Stimulated activated memory B cell treated with anti-CD40 and anti-IgM and Interleukin-4, amounts not matched to agents 10 μg/mL and 1 μg/mL and 100 μg/mL, for 72 hours (primary cell): ENCODE results near the gene SMARCD3.

Source experiments
- ATAC-seq: fragments of 150-1000 bp; cut with Tn5 transposase; 2 replicates; pipeline ENCODE4 v1.10.0; 2021
- H3K27ac Mint-ChIP-seq: one replicate; pipeline ENCODE4 v1.8.0; 2022; ENCODE audit warnings: mild to moderate bottlenecking, mixed read lengths
- H3K27me3 Mint-ChIP-seq: one replicate; pipeline ENCODE4 v1.8.0; 2022; ENCODE audit warnings: mixed read lengths
- H3K36me3 Mint-ChIP-seq: one replicate; pipeline ENCODE4 v1.8.0; 2022; ENCODE audit warnings: mixed read lengths
- H3K4me1 Mint-ChIP-seq: one replicate; pipeline ENCODE4 v1.8.0; 2022; ENCODE audit warnings: mixed read lengths
- H3K4me3 Mint-ChIP-seq: one replicate; pipeline ENCODE4 v1.8.0; 2022; ENCODE audit warnings: mild to moderate bottlenecking, moderate library complexity, mixed read lengths
- H3K9me3 Mint-ChIP-seq: one replicate; pipeline ENCODE4 v1.8.0; 2022; ENCODE audit warnings: mixed read lengths

Gene SMARCD3

GRCh38 chr7:151248346-151249033 is at the start of gene SMARCD3:
TSS of gene SMARCD3 (minus strand) at chr7:151248694. CDS start at chr7:151248562, 132 bp downstream.
- Mint-ChIP-seq H3K9me3 (no peaks in the 10 kb centered on the region), H3K27me3 (peaks cover 78% of the 10 kb centered on the region), H3K4me3 (peak within 1 kb of the TSS; percentile 70), H3K27ac (peak within 1 kb of the TSS; percentile 28), H3K36me3 (no peaks in the 10 kb centered on the region), H3K4me1 (peaks cover 58% of the 10 kb centered on the region)
- peak; percentile 44 for ATAC-seq

- no peak for ATAC-seq
- H3K4me3 Mint-ChIP-seq: no peak overlapping the region
- peaks cover 6% of the 10 kb centered on the region for H3K9me3 Mint-ChIP-seq
- H3K36me3 Mint-ChIP-seq: no peaks in the 10 kb centered on the region
- no peak overlapping the region for H3K27ac Mint-ChIP-seq
- H3K4me1 Mint-ChIP-seq: no peaks in the 10 kb centered on the region
- H3K27me3 Mint-ChIP-seq: peaks cover 30% of the 10 kb centered on the region
Measured at GRCh38 chr7:151296202-151296992, 47.9 kb upstream of the SMARCD3 start.

- Mint-ChIP-seq H3K27ac (no peak overlapping the region), H3K36me3 (no peaks in the 10 kb centered on the region), H3K9me3 (peaks cover 6% of the 10 kb centered on the region), H3K27me3 (peaks cover 26% of the 10 kb centered on the region), H3K4me1 (no peaks in the 10 kb centered on the region), H3K4me3 (no peak overlapping the region)
- ATAC-seq: no peak
Measured at GRCh38 chr7:151292850-151293249, 44.4 kb upstream of the SMARCD3 start.

GRCh38 chr7:151291206-151291605 is 42.7 kb upstream of the SMARCD3 start:
- peaks cover 3% of the 10 kb centered on the region for H3K9me3 Mint-ChIP-seq
- H3K4me3 Mint-ChIP-seq: no peak overlapping the region
- no peaks in the 10 kb centered on the region for H3K36me3 Mint-ChIP-seq
- peaks cover 22% of the 10 kb centered on the region for H3K27me3 Mint-ChIP-seq
- H3K27ac Mint-ChIP-seq: no peak overlapping the region
- no peak for ATAC-seq
- H3K4me1 Mint-ChIP-seq: no peaks in the 10 kb centered on the region

GRCh38 chr7:151290355-151290760 is 41.9 kb upstream of the SMARCD3 start:
- Mint-ChIP-seq H3K9me3 (no peaks in the 10 kb centered on the region), H3K4me3 (no peak overlapping the region), H3K27me3 (peaks cover 16% of the 10 kb centered on the region), H3K27ac (no peak overlapping the region), H3K36me3 (no peaks in the 10 kb centered on the region), H3K4me1 (no peaks in the 10 kb centered on the region)
- ATAC-seq: no peak

GRCh38 chr7:151289891-151290290 is 41.4 kb upstream of the SMARCD3 start:
- H3K27me3 Mint-ChIP-seq: peaks cover 11% of the 10 kb centered on the region
- no peaks in the 10 kb centered on the region for H3K9me3 Mint-ChIP-seq
- H3K27ac Mint-ChIP-seq: no peak overlapping the region
- ATAC-seq: no peak
- H3K4me3 Mint-ChIP-seq: no peak overlapping the region
- H3K36me3 Mint-ChIP-seq: no peaks in the 10 kb centered on the region
- no peaks in the 10 kb centered on the region for H3K4me1 Mint-ChIP-seq

- H3K9me3 Mint-ChIP-seq: peaks cover 3% of the 10 kb centered on the region
- peaks cover 27% of the 10 kb centered on the region for H3K27me3 Mint-ChIP-seq
- H3K36me3 Mint-ChIP-seq: no peaks in the 10 kb centered on the region
- H3K4me3 Mint-ChIP-seq: no peak overlapping the region
- H3K27ac Mint-ChIP-seq: no peak overlapping the region
- no peak for ATAC-seq
- H3K4me1 Mint-ChIP-seq: no peaks in the 10 kb centered on the region
Measured at GRCh38 chr7:151286148-151286547, 37.7 kb upstream of the SMARCD3 start.

GRCh38 chr7:151283302-151283701 is 34.8 kb upstream of the SMARCD3 start:
- Mint-ChIP-seq H3K27ac (no peak overlapping the region), H3K27me3 (peaks cover 55% of the 10 kb centered on the region), H3K4me1 (no peaks in the 10 kb centered on the region), H3K36me3 (no peaks in the 10 kb centered on the region), H3K4me3 (no peak overlapping the region), H3K9me3 (peaks cover 3% of the 10 kb centered on the region)
- no peak for ATAC-seq

- peaks cover 3% of the 10 kb centered on the region for H3K9me3 Mint-ChIP-seq
- H3K27me3 Mint-ChIP-seq: peaks cover 56% of the 10 kb centered on the region
- ATAC-seq: no peak
- no peak overlapping the region for H3K4me3 Mint-ChIP-seq
- no peak overlapping the region for H3K27ac Mint-ChIP-seq
- H3K4me1 Mint-ChIP-seq: peaks cover 5% of the 10 kb centered on the region
- H3K36me3 Mint-ChIP-seq: no peaks in the 10 kb centered on the region
Measured at GRCh38 chr7:151282111-151282510, 33.6 kb upstream of the SMARCD3 start.

- peaks cover 56% of the 10 kb centered on the region for H3K27me3 Mint-ChIP-seq
- no peak for ATAC-seq
- peaks cover 5% of the 10 kb centered on the region for H3K4me1 Mint-ChIP-seq
- no peak overlapping the region for H3K27ac Mint-ChIP-seq
- no peaks in the 10 kb centered on the region for H3K36me3 Mint-ChIP-seq
- H3K9me3 Mint-ChIP-seq: peaks cover 3% of the 10 kb centered on the region
- no peak overlapping the region for H3K4me3 Mint-ChIP-seq
Measured at GRCh38 chr7:151281686-151282085, 33.2 kb upstream of the SMARCD3 start.

- Mint-ChIP-seq H3K27ac (no peak overlapping the region), H3K4me1 (peaks cover 16% of the 10 kb centered on the region), H3K27me3 (peaks cover 67% of the 10 kb centered on the region), H3K36me3 (no peaks in the 10 kb centered on the region), H3K4me3 (no peak overlapping the region), H3K9me3 (peaks cover 3% of the 10 kb centered on the region)
- ATAC-seq: no peak
Measured at GRCh38 chr7:151280388-151281019, 32.0 kb upstream of the SMARCD3 start.

- no peak for ATAC-seq
- H3K27ac Mint-ChIP-seq: no peak overlapping the region
Measured at GRCh38 chr7:151279868-151280267, 31.4 kb upstream of the SMARCD3 start.

GRCh38 chr7:151278949-151279348 is 30.5 kb upstream of the SMARCD3 start:
- Mint-ChIP-seq H3K4me3 (no peak overlapping the region), H3K4me1 (peaks cover 18% of the 10 kb centered on the region), H3K36me3 (no peaks in the 10 kb centered on the region), H3K9me3 (peaks cover 3% of the 10 kb centered on the region), H3K27me3 (peaks cover 81% of the 10 kb centered on the region), H3K27ac (no peak overlapping the region)
- ATAC-seq: no peak

More at GRCh38 chr7:151279868-151280267, 31.4 kb upstream of the SMARCD3 start:
- Mint-ChIP-seq H3K4me1 (peaks cover 18% of the 10 kb centered on the region), H3K9me3 (peaks cover 3% of the 10 kb centered on the region), H3K4me3 (no peak overlapping the region), H3K27me3 (peaks cover 73% of the 10 kb centered on the region), H3K36me3 (no peaks in the 10 kb centered on the region)

GRCh38 chr7:151277631-151278030 is 29.1 kb upstream of the SMARCD3 start:
- Mint-ChIP-seq H3K9me3 (no peaks in the 10 kb centered on the region), H3K27ac (no peak overlapping the region), H3K36me3 (no peaks in the 10 kb centered on the region), H3K4me3 (peak overlapping the region; percentile 68), H3K27me3 (peaks cover 70% of the 10 kb centered on the region), H3K4me1 (peaks cover 18% of the 10 kb centered on the region)
- ATAC-seq: no peak
